Liver (tissue), 9 donors: ENCODE measurements around the gene PEAR1. TPM values are rescaled to one million over a fixed set of nuclear protein-coding genes. Genes with fewer than 3 reads are reported as not detected.

ENCODE experiments used
- DNase-seq: peaks from one replicate; pipeline ENCODE4 v3.0.0-alpha.2; 2017; ENCODE audit warnings: low spot score
- H3K27ac ChIP-seq, 2 donors: one replicate each; pipeline ENCODE4 v1.7.0; 2013; ENCODE audit warnings: inconsistent platforms in 2 of 2, low read length in 2 of 2, control low read depth in 1 of 2, low read depth in 1 of 2, mild to moderate bottlenecking in 1 of 2
- H3K27me3 ChIP-seq, 4 donors: one replicate each; pipeline versions ENCODE4 v1.6.1 to v1.7.0; 2013; ENCODE audit warnings: low read length in 3 of 4, inconsistent platforms in 1 of 4, mild to moderate bottlenecking in 1 of 4, moderate library complexity in 1 of 4; ENCODE audit not compliant: control insufficient read depth in 4 of 4, insufficient read depth in 4 of 4
- H3K36me3 ChIP-seq, 4 donors: one replicate each; pipeline versions ENCODE4 v1.6.1 to v1.7.0; 2013; ENCODE audit warnings: low read length in 3 of 4, mild to moderate bottlenecking in 3 of 4, low read depth in 1 of 4, moderate library complexity in 1 of 4; ENCODE audit not compliant: control insufficient read depth in 4 of 4, insufficient read depth in 3 of 4
- H3K4me1 ChIP-seq, 4 donors: one replicate each; pipeline versions ENCODE4 v1.6.1 to v1.7.0; 2013; ENCODE audit warnings: low read length in 3 of 4, mild to moderate bottlenecking in 3 of 4, moderate library complexity in 1 of 4; ENCODE audit not compliant: control insufficient read depth in 4 of 4, insufficient read depth in 4 of 4
- H3K4me3 ChIP-seq, 3 donors: one replicate each; pipeline versions ENCODE4 v1.6.1 to v1.7.0; 2013; ENCODE audit warnings: low read length in 3 of 3, control low read depth in 1 of 3, low read depth in 1 of 3, mild to moderate bottlenecking in 1 of 3
- H3K9ac ChIP-seq, 2 donors: one replicate each; pipeline ENCODE4 v1.7.0; 2013; ENCODE audit warnings: low read length in 2 of 2, mild to moderate bottlenecking in 2 of 2, moderate library complexity in 2 of 2, control low read depth in 1 of 2, low read depth in 1 of 2
- H3K9me3 ChIP-seq, 4 donors: one replicate each; pipeline versions ENCODE4 v1.6.1 to v1.7.0; 2013; ENCODE audit warnings: low read length in 3 of 4; ENCODE audit not compliant: control insufficient read depth in 4 of 4
- ATF3 ChIP-seq: IDR thresholded peaks from 2 replicates; pipeline ENCODE4 v1.6.1; 2016; ENCODE audit warnings: antibody characterized with exemption
- EGR1 ChIP-seq, 2 donors: IDR thresholded peaks; 2 replicates each; pipeline ENCODE4 v1.6.1; 2016 to 2018; ENCODE audit warnings: antibody characterized with exemption in 2 of 2, low read depth in 2 of 2
- FOXA1 ChIP-seq: IDR thresholded peaks from 2 replicates; pipeline ENCODE4 v1.6.1; 2016; ENCODE audit warnings: antibody characterized with exemption
- FOXA2 ChIP-seq: IDR thresholded peaks from 2 replicates; pipeline ENCODE4 v1.6.1; 2016; ENCODE audit warnings: antibody characterized with exemption
- GABPA ChIP-seq, 2 donors: IDR thresholded peaks in 1 of 2; conservative IDR thresholded peaks in 1 of 2; 2 replicates each; pipeline ENCODE4 v1.6.1; 2016; ENCODE audit warnings: antibody characterized with exemption in 2 of 2, mild to moderate bottlenecking in 1 of 2, moderate library complexity in 1 of 2
- HNF4A ChIP-seq, 2 donors: conservative IDR thresholded peaks; 2 replicates each; pipeline ENCODE4 v1.6.1; 2016; ENCODE audit warnings: antibody characterized with exemption in 2 of 2, mild to moderate bottlenecking in 2 of 2
- HNF4G ChIP-seq: IDR thresholded peaks from 2 replicates; pipeline ENCODE4 v1.6.1; 2016; ENCODE audit warnings: antibody characterized with exemption
- JUND ChIP-seq, 2 donors: IDR thresholded peaks; 2 replicates each; pipeline ENCODE4 v1.6.1; 2016; ENCODE audit warnings: antibody characterized with exemption in 2 of 2
- NR2F2 ChIP-seq: IDR thresholded peaks from 2 replicates; pipeline ENCODE4 v1.6.1; 2016; ENCODE audit warnings: antibody characterized with exemption
- RAD21 ChIP-seq, 2 donors: IDR thresholded peaks; 2 replicates each; pipeline ENCODE4 v1.6.1; 2016; ENCODE audit warnings: antibody characterized with exemption in 2 of 2, mild to moderate bottlenecking in 2 of 2
- REST ChIP-seq: IDR thresholded peaks from 2 replicates; pipeline ENCODE4 v1.6.1; 2016; ENCODE audit warnings: antibody characterized with exemption, mild to moderate bottlenecking
- RXRA ChIP-seq, 2 donors: IDR thresholded peaks; 2 replicates each; pipeline ENCODE4 v1.6.1; 2017 to 2018; ENCODE audit warnings: antibody characterized with exemption in 2 of 2, mild to moderate bottlenecking in 1 of 2
- SP1 ChIP-seq: IDR thresholded peaks from 2 replicates; pipeline ENCODE4 v1.6.1; 2018; ENCODE audit warnings: antibody characterized with exemption, mild to moderate bottlenecking
- TAF1 ChIP-seq: conservative IDR thresholded peaks from 2 replicates; pipeline ENCODE4 v1.6.1; 2016; ENCODE audit warnings: antibody characterized with exemption, mild to moderate bottlenecking
- YY1 ChIP-seq: IDR thresholded peaks from 2 replicates; pipeline ENCODE4 v1.6.1; 2016; ENCODE audit warnings: antibody characterized with exemption, mild to moderate bottlenecking
- ZBTB33 ChIP-seq: IDR thresholded peaks from 2 replicates; pipeline ENCODE4 v1.6.1; 2016; ENCODE audit warnings: antibody characterized with exemption
- WGBS: extraction: QIAGEN DNeasy Blood & Tissue Kit; methylation state at CpG from one replicate; pipeline ENCODE4 v1.1.7; 2013; 5-methylcytosine and 5-hydroxymethylcytosine counted together
- polyA plus RNA-seq, 2 donors: library from polyadenylated mRNA; stranded (reverse) in 1 of 2; unstranded in 1 of 2; fragments of 200-250 nt in 1 of 2; fragments of >200 nt in 1 of 2; fragmentation: Nextera tagmentation in 1 of 2; extraction: Ambion mirVana in 1 of 2; gene quantifications; one replicate each; pipeline versions ENCODE4 v1.2.1 to v1.2.3, GENCODE V29; 2013 to 2015
- total RNA-seq, 2 donors: library from RNA; depleted of rRNA; stranded (reverse); fragments of >200 nt; gene quantifications; one replicate each; pipeline ENCODE4 v1.2.3, GENCODE V29; 2014
- TF ChIP-seq, protein P1 (sequence below): IDR thresholded peaks from 2 replicates; pipeline ENCODE4 v1.6.1; 2016; ENCODE audit warnings: antibody characterized with exemption
- donor health status: healthy.
- donor health status: healthy.
- donor health status: healthy.
- donor health status: healthy.
- donor health status: healthy.

PEAR1 gene
- total and polyA plus RNA-seq, 4 donors: 2.1 to 4.4 (median 3.1) TPM

DNA sequence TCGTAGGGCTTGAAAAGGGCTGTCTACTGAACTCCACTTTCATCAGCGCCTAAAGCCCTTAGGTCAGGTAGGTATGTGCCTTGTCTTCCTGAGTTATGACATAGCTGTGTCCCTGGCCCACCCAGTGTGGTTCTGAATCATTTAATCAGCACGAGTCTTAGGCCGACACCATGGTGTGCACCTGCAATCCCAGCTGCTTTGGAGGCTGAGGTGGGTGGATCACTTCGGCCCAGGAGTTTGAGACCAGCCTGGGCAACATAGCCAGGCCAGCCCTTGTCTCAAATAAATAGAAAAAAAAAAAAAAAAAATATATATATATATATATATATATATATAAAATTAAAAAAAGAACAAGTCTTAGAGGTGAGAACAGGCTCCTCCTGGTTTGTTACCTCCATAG lies 42.7 kb downstream of the PEAR1 start:
- 96% methylated on average over 5 of the region's 5 CpGs for WGBS
- DNase-seq: no peak
- Histone ChIP-seq H3K4me3 (no peak overlapping the region), H3K27ac (no peak overlapping the region), H3K9me3 (no peaks in the 10 kb centered on the region), H3K4me1 (no peaks in the 10 kb centered on the region), H3K27me3 (no peaks in the 10 kb centered on the region), H3K36me3 (peaks cover 11 to 57% (median 29%) of the 10 kb centered on the region in 4 donors), H3K9ac (no peak overlapping the region)
- TF ChIP-seq ATF3 (no peak), YY1 (no peak), REST (no peak), TAF1 (no peak), RAD21 (IDR thresholded peaks at IDR 0.05) (no peak)

- no peak for DNase-seq
- WGBS: 88% methylated on average over 10 of the region's 10 CpGs
- no peak overlapping the region for H3K4me3 ChIP-seq
- no peak overlapping the region for H3K9ac ChIP-seq
- no peak overlapping the region for H3K27ac ChIP-seq
- TF ChIP-seq HNF4G: no peak
- no peaks in the 10 kb centered on the region for H3K4me1 ChIP-seq
- H3K36me3 ChIP-seq: peaks cover 15 to 63% (median 34%) of the 10 kb centered on the region in 4 donors
- H3K9me3 ChIP-seq: no peaks in the 10 kb centered on the region
- H3K27me3 ChIP-seq: no peaks in the 10 kb centered on the region
These were observed 43.3 kb downstream of the PEAR1 start for GRCh38 chr1:156936721-156937220.

GRCh38 chr1:156937883-156938282 lies 44.4 kb downstream of the PEAR1 start:
- H3K9me3 ChIP-seq: no peaks in the 10 kb centered on the region
- H3K4me1 ChIP-seq: no peaks in the 10 kb centered on the region
- H3K9ac ChIP-seq: no peak overlapping the region
- no peak overlapping the region for H3K27ac ChIP-seq
- no peaks in the 10 kb centered on the region for H3K27me3 ChIP-seq
- H3K4me3 ChIP-seq: no peak overlapping the region
- DNase-seq: no peak
- WGBS: 83% methylated on average over 8 of the region's 8 CpGs
- TF ChIP-seq NR2F2: no peak
- no peak for TF ChIP-seq ZBTB33
- TF ChIP-seq RAD21 (IDR thresholded peaks at IDR 0.05): no peak
- no peak for TF ChIP-seq GABPA (IDR thresholded peaks at IDR 0.05 in 1 of 2, conservative IDR thresholded peaks at IDR 0.05 in 1 of 2)
- TF ChIP-seq REST: no peak
- no peak for TF ChIP-seq RXRA (IDR thresholded peaks at IDR 0.05)
- TF ChIP-seq FOXA1: no peak
- TF ChIP-seq EGR1 (IDR thresholded peaks at IDR 0.05; ENCODE audit: low read depth in 2 of 2): no peak
- no peak for TF ChIP-seq FOXA2
- TF ChIP-seq JUND (IDR thresholded peaks at IDR 0.05): no peak
- no peak for TF ChIP-seq HNF4A (conservative IDR thresholded peaks at IDR 0.05)
- TF ChIP-seq, protein P1, sequence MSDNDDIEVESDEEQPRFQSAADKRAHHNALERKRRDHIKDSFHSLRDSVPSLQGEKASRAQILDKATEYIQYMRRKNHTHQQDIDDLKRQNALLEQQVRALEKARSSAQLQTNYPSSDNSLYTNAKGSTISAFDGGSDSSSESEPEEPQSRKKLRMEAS: no peak
- no peak for TF ChIP-seq SP1
- TF ChIP-seq YY1: no peak
- no peak for TF ChIP-seq TAF1
- TF ChIP-seq HNF4G: no peak
- TF ChIP-seq ATF3: no peak
- peaks cover 15 to 73% (median 42%) of the 10 kb centered on the region in 4 donors for H3K36me3 ChIP-seq
